Activated naive CD8-positive, alpha-beta T cell treated with anti-CD3 and anti-CD28 coated beads, Interleukin-2, amount 10 ng/mL, durations not matched to agents 7 days and 5 days (primary cell): ENCODE data around the gene KCNT1. TPM values are rescaled to one million over a fixed set of nuclear protein-coding genes. Genes with fewer than 3 reads are reported as not detected.

ENCODE experiments used
- ATAC-seq: fragments of 150-1000 bp; cut with Tn5 transposase; one replicate; pipeline ENCODE4 v1.10.0; 2021; ENCODE audit warnings: low read depth, moderate library complexity
- POLR2A ChIA-PET: fragments of 350-600 bp; sonication (Branson Sonifier 250); formaldehyde crosslinking; loops from one replicate; lab custom pipeline; 2021; ENCODE audit warnings: antibody characterized with exemption; lab: Charles Lee
- DNase-seq: peaks from one replicate; pipeline ENCODE4 v3.0.0; 2021
- H3K27ac Mint-ChIP-seq: one replicate; pipeline ENCODE4 v1.8.0; 2022; ENCODE audit warnings: mild to moderate bottlenecking, mixed read lengths
- H3K27me3 Mint-ChIP-seq: one replicate; pipeline ENCODE4 v1.8.0; 2022; ENCODE audit warnings: mild to moderate bottlenecking, moderate library complexity, mixed read lengths
- H3K36me3 Mint-ChIP-seq: one replicate; pipeline ENCODE4 v1.8.0; 2021; ENCODE audit warnings: mild to moderate bottlenecking, mixed read lengths
- H3K4me1 Mint-ChIP-seq: one replicate; pipeline ENCODE4 v1.8.0; 2021; ENCODE audit warnings: mixed read lengths
- H3K4me3 Mint-ChIP-seq: one replicate; pipeline ENCODE4 v1.8.0; 2022; ENCODE audit warnings: mild to moderate bottlenecking, moderate library complexity, mixed read lengths
- H3K9me3 Mint-ChIP-seq: one replicate; pipeline ENCODE4 v1.8.0; 2021; ENCODE audit warnings: mixed read lengths
- total RNA-seq, 2 experiments: library from RNA; stranded (reverse); gene quantifications; one replicate each; pipeline ENCODE4 v1.2.3, GENCODE V29; 2021

Gene KCNT1
- total RNA-seq, 2 experiments from 2014 or later: not detected

- POLR2A ChIA-PET: no interaction called here
- DNase-seq (no peak), ATAC-seq (no peak)
- Mint-ChIP-seq H3K4me1 (no peaks in the 10 kb centered on the region), H3K27me3 (no peaks in the 10 kb centered on the region), H3K36me3 (no peaks in the 10 kb centered on the region), H3K27ac (no peak overlapping the region), H3K4me3 (no peak overlapping the region), H3K9me3 (no peaks in the 10 kb centered on the region)
Measured at GRCh38 chr9:135697226-135697625, 4.8 kb upstream of the KCNT1 start.

DNA sequence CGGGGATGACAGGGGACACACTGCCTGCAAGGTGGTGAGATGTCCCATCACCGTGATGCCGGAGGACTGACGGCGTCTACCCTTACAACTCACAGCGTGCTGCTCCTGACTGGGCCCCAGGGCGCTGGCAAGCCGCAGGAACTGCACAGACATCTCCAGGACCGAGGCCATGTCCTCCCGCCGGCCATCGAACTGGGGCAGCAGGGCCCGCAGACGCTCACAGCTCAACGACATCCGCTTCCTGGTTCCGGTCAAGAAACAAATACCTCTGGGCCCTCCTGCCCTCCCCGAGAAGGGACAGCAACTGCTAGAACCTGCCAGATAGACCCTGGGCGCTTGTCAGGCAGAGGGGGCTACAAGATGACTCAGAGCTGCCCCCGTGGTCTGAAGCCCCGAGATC, 3.7 kb upstream of the KCNT1 start:
- H3K27ac Mint-ChIP-seq: no peak overlapping the region

DNA sequence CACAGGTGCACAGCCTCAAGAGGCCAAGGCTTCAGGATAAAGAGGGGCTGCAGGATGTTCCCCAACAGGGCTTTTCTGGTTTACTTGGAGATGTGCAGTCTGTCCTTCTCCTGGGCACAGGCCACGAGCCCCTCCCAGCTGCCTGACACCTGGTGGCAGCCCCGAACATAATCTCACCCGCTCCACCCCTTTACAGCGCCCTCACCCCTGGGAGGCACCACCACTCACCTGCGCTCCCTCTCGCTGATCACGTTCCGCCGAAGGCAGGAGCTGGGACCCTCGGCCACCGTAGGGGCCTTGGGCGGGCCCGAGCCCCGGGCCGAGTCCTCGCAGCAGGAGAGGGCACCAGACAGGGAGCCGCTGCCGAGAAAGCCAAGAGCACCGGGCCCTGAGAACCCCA, 3.2 kb upstream of the KCNT1 start:
- POLR2A ChIA-PET: no interaction called here
- Mint-ChIP-seq H3K27me3 (no peaks in the 10 kb centered on the region), H3K4me1 (no peaks in the 10 kb centered on the region), H3K9me3 (no peaks in the 10 kb centered on the region), H3K4me3 (no peak overlapping the region), H3K27ac (no peak overlapping the region), H3K36me3 (no peaks in the 10 kb centered on the region)
- ATAC-seq (no peak), DNase-seq (no peak)

More for the DNA sequence above, 3.7 kb upstream of the KCNT1 start:
- Mint-ChIP-seq H3K9me3 (no peaks in the 10 kb centered on the region), H3K4me1 (no peaks in the 10 kb centered on the region), H3K36me3 (no peaks in the 10 kb centered on the region), H3K4me3 (no peak overlapping the region), H3K27me3 (no peaks in the 10 kb centered on the region)
- POLR2A ChIA-PET: no interaction called here
- ATAC-seq: no peak
- DNase-seq: no peak

- no peak within 1 kb of the TSS for H3K4me3 Mint-ChIP-seq
- no peaks in the 10 kb centered on the region for H3K27me3 Mint-ChIP-seq
- H3K36me3 Mint-ChIP-seq: no peaks in the 10 kb centered on the region
- no peak within 1 kb of the TSS for H3K27ac Mint-ChIP-seq
- no peaks in the 10 kb centered on the region for H3K9me3 Mint-ChIP-seq
- H3K4me1 Mint-ChIP-seq: no peaks in the 10 kb centered on the region
- DNase-seq (no peak), ATAC-seq (no peak)
- POLR2A ChIA-PET: no interaction called here
Measured at GRCh38 chr9:135699440-135699839, 2.5 kb upstream of the KCNT1 start, which contains the start of gene SOHLH1. Gene SOHLH1 (minus strand): TSS chr9:135699481. CDS start chr9:135699467, 14 bp downstream.

DNA sequence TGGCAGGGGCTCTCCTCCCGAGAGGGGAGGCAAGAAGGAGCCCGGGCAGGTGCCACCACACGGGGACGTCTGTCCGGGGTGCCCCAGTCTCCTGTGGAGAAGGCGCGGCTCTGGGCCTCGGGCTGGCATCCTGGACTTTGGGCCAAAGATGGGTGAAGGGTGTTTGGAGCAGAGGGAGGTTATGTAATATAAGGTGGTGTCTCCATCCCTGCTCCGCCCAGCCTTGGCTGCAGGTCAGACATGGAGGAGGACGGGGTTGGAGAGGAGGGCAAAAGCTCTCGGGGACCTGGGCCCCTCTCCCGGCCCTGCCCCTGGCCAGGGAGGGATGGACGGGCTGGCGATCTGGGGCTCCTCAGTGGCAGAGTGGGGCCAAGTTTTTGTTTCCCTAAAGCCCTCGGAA, 1.5 kb upstream of the KCNT1 start:
- Mint-ChIP-seq H3K4me1 (no peaks in the 10 kb centered on the region), H3K27me3 (no peaks in the 10 kb centered on the region), H3K9me3 (no peaks in the 10 kb centered on the region), H3K27ac (no peak overlapping the region), H3K4me3 (no peak overlapping the region), H3K36me3 (no peaks in the 10 kb centered on the region)
- POLR2A ChIA-PET: no interaction called here
- ATAC-seq (no peak), DNase-seq (no peak)

- ATAC-seq (peak; percentile 34), DNase-seq (no peak)
- H3K27ac Mint-ChIP-seq: no peak overlapping the region
- POLR2A ChIA-PET: no interaction called here
- H3K4me3 Mint-ChIP-seq: no peak overlapping the region
- no peaks in the 10 kb centered on the region for H3K36me3 Mint-ChIP-seq
- H3K9me3 Mint-ChIP-seq: no peaks in the 10 kb centered on the region
- H3K27me3 Mint-ChIP-seq: no peaks in the 10 kb centered on the region
- no peaks in the 10 kb centered on the region for H3K4me1 Mint-ChIP-seq
Measured at GRCh38 chr9:135701067-135701958, 672 bp upstream of the KCNT1 start.

DNA sequence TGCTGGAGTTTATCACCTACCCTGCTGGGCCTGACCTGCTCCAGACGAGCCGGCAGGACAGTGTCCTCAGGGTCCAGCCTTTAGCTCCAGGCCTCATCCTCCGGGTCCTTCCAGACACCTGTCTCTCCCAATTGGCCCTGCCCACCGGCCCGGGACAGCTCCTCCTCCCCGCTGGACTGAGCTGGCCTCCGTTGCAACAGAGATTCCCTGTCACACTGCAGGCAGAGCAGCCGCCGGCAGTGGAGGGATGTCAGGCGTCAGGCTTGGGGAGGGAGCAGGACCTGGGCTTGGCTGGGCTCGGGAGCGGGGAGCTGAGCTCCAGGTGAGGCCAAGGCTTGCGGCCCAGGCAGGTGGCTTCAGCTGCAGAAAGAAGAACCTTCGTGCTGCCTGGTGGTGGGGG, 1.7 kb downstream of the KCNT1 start:
- no peak overlapping the region for H3K4me3 Mint-ChIP-seq

GRCh38 chr9:135704483-135704882, 2.5 kb downstream of the KCNT1 start:
- no peaks in the 10 kb centered on the region for H3K9me3 Mint-ChIP-seq
- no peaks in the 10 kb centered on the region for H3K4me1 Mint-ChIP-seq
- DNase-seq (no peak), ATAC-seq (no peak)
- H3K27me3 Mint-ChIP-seq: no peaks in the 10 kb centered on the region
- H3K27ac Mint-ChIP-seq: no peak overlapping the region
- no peak overlapping the region for H3K4me3 Mint-ChIP-seq
- POLR2A ChIA-PET: no interaction called here
- no peaks in the 10 kb centered on the region for H3K36me3 Mint-ChIP-seq

More for the DNA sequence above, 1.7 kb downstream of the KCNT1 start:
- Mint-ChIP-seq H3K36me3 (no peaks in the 10 kb centered on the region), H3K4me1 (no peaks in the 10 kb centered on the region), H3K27ac (no peak overlapping the region), H3K27me3 (no peaks in the 10 kb centered on the region), H3K9me3 (no peaks in the 10 kb centered on the region)
- DNase-seq (no peak), ATAC-seq (no peak)
- POLR2A ChIA-PET: no interaction called here

- no peak for ATAC-seq
- Mint-ChIP-seq H3K4me1 (no peaks in the 10 kb centered on the region), H3K9me3 (no peaks in the 10 kb centered on the region), H3K4me3 (no peak overlapping the region), H3K36me3 (no peaks in the 10 kb centered on the region), H3K27ac (no peak overlapping the region), H3K27me3 (no peaks in the 10 kb centered on the region)
- POLR2A ChIA-PET: no interaction called here
- DNase-seq: no peak
Measured at GRCh38 chr9:135705376-135705775, 3.4 kb downstream of the KCNT1 start.

DNA sequence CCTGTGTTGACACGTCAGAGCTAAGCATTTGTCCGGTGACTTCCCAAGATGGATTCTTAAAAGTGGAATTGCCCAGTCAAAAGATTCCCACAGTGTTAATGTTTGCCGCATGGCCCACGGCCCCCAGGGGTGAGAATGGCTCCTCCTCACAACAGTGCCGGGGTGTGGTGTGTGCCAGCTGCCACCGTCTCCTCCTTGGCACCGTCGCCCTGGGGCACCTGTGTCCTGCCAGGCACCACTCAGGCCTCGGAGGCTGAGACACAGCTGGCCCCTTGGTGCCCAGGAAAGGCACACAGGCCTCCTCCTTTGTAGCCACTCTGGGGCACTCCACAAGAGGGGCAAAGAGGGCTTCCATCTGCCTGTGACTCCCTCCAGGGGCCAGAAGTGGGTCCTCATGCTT, 4.3 kb downstream of the KCNT1 start:
- no peaks in the 10 kb centered on the region for H3K4me1 Mint-ChIP-seq
- no peaks in the 10 kb centered on the region for H3K27me3 Mint-ChIP-seq
- H3K4me3 Mint-ChIP-seq: no peak overlapping the region
- no peaks in the 10 kb centered on the region for H3K36me3 Mint-ChIP-seq
- no peak for ATAC-seq
- no peak overlapping the region for H3K27ac Mint-ChIP-seq
- POLR2A ChIA-PET: no interaction called here
- H3K9me3 Mint-ChIP-seq: no peaks in the 10 kb centered on the region
- no peak for DNase-seq

DNA sequence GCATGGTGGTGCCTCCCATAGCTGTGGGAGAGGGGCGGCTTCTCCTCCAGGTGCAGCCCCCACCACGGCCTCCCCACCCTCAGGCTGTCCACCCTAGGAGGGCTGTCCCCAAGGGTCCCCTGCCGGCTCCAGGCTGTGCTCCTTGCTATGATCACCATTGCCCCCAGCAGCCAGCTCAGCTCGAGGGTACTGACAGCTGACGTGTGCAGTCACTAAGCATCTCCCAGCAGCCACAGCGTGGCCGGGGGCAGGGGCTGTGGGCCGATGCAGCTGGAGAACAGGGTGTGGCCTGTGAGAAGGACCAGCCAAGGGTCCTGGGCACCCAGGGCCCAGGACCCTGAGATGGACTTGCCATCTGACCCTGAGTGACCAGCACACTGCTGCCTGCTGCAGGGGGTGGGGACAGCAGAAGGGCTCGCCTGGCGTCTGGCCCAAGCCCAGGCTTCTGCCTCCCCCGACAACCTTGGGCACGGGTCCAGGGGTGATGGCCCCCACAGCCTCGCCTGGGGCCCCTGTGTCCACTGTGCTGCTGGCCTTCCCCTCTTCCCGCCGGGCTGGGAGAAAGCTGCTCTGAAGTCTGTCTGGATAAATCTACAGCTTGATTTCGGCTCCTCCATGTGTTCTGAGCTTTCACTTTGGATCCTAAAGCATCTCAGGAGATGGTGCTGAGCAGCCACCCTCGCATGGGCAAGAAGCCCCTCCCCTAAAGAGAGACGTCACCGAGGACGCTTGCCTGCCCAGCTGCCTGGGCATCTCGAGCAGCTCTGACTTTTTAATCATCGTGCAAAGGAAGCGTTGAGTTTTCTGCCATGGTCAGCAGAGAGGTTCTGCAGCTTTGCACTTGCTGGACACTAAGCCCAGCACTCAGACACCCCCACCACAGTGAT, 5.5 kb downstream of the KCNT1 start:
- POLR2A ChIA-PET: no interaction called here
- no peak for ATAC-seq
- Mint-ChIP-seq H3K27ac (no peak overlapping the region), H3K9me3 (no peaks in the 10 kb centered on the region), H3K36me3 (no peaks in the 10 kb centered on the region), H3K4me1 (no peaks in the 10 kb centered on the region), H3K4me3 (no peak overlapping the region), H3K27me3 (no peaks in the 10 kb centered on the region)
- DNase-seq: no peak

DNA sequence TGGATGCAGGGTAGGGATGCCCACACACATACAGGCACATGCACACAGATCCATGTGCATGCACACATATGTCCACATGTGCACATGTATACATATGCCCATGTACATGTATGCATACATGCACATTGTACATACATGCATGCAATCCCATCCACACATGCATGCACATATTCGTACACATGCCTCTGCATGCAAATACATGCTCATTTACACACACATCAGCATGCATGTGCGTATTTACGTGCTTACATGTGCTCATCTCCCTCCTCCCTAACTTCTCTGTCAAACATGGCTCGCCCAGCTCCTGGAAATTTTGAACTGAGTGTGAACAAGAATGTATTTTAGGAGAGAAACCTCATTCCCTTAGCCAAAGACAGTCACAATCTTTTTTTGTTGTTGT, 6.2 kb downstream of the KCNT1 start:
- no peak overlapping the region for H3K4me3 Mint-ChIP-seq
- no peak overlapping the region for H3K27ac Mint-ChIP-seq
- POLR2A ChIA-PET: no interaction called here
- H3K4me1 Mint-ChIP-seq: no peaks in the 10 kb centered on the region
- H3K27me3 Mint-ChIP-seq: no peaks in the 10 kb centered on the region
- H3K9me3 Mint-ChIP-seq: no peaks in the 10 kb centered on the region
- DNase-seq: no peak
- no peaks in the 10 kb centered on the region for H3K36me3 Mint-ChIP-seq
- ATAC-seq: no peak

DNA sequence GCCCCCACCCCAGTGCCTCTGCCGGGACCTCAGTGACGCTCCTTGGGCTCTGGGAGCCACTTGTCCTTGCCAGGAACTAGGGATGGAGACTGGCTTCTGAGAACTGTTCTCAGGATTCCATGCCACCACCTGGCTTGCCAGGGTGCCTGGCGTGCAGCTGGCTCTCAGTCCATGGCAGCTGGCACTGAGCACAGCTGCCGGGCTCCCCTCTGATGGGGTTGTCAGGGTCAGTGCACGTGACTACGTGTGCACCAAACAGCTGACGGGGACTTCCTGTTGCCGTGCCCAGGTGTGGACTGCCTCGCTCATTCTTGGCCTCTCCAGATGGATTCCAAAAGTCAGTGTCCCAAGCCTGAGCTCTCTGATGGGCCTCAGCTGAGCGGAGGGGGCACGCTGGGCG, 9.4 kb downstream of the KCNT1 start:
- H3K4me1 Mint-ChIP-seq: no peaks in the 10 kb centered on the region
- H3K27me3 Mint-ChIP-seq: peaks cover 14% of the 10 kb centered on the region
- H3K27ac Mint-ChIP-seq: no peak overlapping the region
- no peaks in the 10 kb centered on the region for H3K36me3 Mint-ChIP-seq
- DNase-seq (no peak), ATAC-seq (no peak)
- H3K9me3 Mint-ChIP-seq: no peaks in the 10 kb centered on the region
- POLR2A ChIA-PET: no interaction called here
- H3K4me3 Mint-ChIP-seq: no peak overlapping the region

GRCh38 chr9:135711881-135712280, 9.9 kb downstream of the KCNT1 start:
- ATAC-seq (no peak), DNase-seq (no peak)
- Mint-ChIP-seq H3K27ac (no peak overlapping the region), H3K4me1 (no peaks in the 10 kb centered on the region), H3K27me3 (peaks cover 16% of the 10 kb centered on the region), H3K9me3 (no peaks in the 10 kb centered on the region), H3K4me3 (no peak overlapping the region), H3K36me3 (no peaks in the 10 kb centered on the region)
- POLR2A ChIA-PET: no interaction called here
